GM04504 (cell line): ENCODE data around the gene CBFA2T3.
"Not testable (repeated sequence)": the region's sequence is repeated elsewhere in the genome, so short reads cannot be mapped to it uniquely, and the experiment has no call there.

Source experiments
- DNase-seq: peaks from one replicate; pipeline ENCODE4 v3.0.0-alpha.2; 2012; ENCODE audit warnings: low read depth

Gene CBFA2T3

GRCh38 chr16:89012622-89012995, 35.6 kb upstream of the CBFA2T3 start:
- no peak for DNase-seq

GRCh38 chr16:89011909-89012621, 35.1 kb upstream of the CBFA2T3 start:
- no peak for DNase-seq

- no peak for DNase-seq
These were observed 33.4 kb upstream of the CBFA2T3 start for GRCh38 chr16:89010210-89010925.

GRCh38 chr16:89009343-89010209, 32.6 kb upstream of the CBFA2T3 start:
- no peak for DNase-seq

GRCh38 chr16:89008796-89009195, 31.8 kb upstream of the CBFA2T3 start:
- DNase-seq: not testable (repeated sequence)

- no peak for DNase-seq
These were observed 30.6 kb upstream of the CBFA2T3 start for GRCh38 chr16:89007371-89008249.

GRCh38 chr16:89006036-89006752, 29.2 kb upstream of the CBFA2T3 start:
- no peak for DNase-seq

GRCh38 chr16:89005201-89006035, 28.4 kb upstream of the CBFA2T3 start:
- no peak for DNase-seq

- no peak for DNase-seq
These were observed 27.3 kb upstream of the CBFA2T3 start for GRCh38 chr16:89004209-89004831.

GRCh38 chr16:89003831-89004208, 26.8 kb upstream of the CBFA2T3 start:
- no peak for DNase-seq

- DNase-seq: no peak
These were observed 26.1 kb upstream of the CBFA2T3 start for GRCh38 chr16:89002851-89003830.

GRCh38 chr16:89002081-89002480, 25.1 kb upstream of the CBFA2T3 start:
- DNase-seq: not testable (repeated sequence)

- no peak for DNase-seq
These were observed 24.4 kb upstream of the CBFA2T3 start for GRCh38 chr16:89001117-89002027.

- no peak for DNase-seq
These were observed 23.4 kb upstream of the CBFA2T3 start for GRCh38 chr16:89000207-89000959.

- no peak for DNase-seq
These were observed 22.6 kb upstream of the CBFA2T3 start for GRCh38 chr16:88999457-89000206.
